Fibroblast of skin of left quadriceps (primary cell): ENCODE results near the gene FHL2.
"Not testable (repeated sequence)": the region's sequence is repeated elsewhere in the genome, so short reads cannot be mapped to it uniquely, and the experiment has no call there.

Source experiments
- DNase-seq, 2 experiments: peaks; one replicate each; pipeline ENCODE4 v3.0.0-alpha.2; 2013; ENCODE audit warnings: low read depth in 2 of 2

The FHL2 gene

DNA sequence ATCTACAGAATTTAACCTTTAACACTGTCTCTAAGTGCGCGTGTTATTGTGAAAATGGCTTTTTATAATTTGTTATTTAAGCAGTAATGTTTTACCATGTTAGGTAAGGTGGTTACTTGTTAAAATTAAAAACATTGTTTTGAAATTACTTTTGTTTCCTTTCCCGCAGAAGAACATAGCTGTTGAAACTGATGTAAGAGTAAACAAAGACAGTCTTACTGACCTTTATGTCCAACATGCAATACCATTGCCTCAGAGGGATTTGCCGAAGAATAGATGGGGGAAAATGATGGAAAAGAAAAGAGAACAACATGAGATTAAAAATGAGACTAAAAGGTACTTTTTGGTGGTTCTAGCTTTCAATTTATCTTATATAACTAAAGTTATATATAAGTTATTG, 59.4 kb downstream of the FHL2 start:
- DNase-seq, result no peak

DNA sequence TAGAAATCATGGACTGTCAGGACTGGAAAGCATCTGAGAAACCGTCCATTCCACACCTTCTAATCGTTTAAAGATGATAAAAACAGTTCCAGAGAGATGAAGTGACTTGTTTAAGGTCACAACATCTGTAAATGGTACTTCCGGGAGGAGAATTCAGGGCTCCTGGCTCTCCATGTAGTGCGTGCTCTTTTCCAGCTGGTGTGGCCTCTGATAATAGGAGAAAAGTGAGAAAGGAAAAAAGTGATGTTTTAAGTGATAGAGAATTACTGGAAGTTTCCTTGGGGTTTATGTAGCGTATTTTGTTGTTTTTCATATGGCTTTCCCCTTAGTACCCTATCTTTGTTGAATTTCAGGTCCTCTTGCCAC, 60.8 kb downstream of the FHL2 start:
- DNase-seq, result no peak

DNA sequence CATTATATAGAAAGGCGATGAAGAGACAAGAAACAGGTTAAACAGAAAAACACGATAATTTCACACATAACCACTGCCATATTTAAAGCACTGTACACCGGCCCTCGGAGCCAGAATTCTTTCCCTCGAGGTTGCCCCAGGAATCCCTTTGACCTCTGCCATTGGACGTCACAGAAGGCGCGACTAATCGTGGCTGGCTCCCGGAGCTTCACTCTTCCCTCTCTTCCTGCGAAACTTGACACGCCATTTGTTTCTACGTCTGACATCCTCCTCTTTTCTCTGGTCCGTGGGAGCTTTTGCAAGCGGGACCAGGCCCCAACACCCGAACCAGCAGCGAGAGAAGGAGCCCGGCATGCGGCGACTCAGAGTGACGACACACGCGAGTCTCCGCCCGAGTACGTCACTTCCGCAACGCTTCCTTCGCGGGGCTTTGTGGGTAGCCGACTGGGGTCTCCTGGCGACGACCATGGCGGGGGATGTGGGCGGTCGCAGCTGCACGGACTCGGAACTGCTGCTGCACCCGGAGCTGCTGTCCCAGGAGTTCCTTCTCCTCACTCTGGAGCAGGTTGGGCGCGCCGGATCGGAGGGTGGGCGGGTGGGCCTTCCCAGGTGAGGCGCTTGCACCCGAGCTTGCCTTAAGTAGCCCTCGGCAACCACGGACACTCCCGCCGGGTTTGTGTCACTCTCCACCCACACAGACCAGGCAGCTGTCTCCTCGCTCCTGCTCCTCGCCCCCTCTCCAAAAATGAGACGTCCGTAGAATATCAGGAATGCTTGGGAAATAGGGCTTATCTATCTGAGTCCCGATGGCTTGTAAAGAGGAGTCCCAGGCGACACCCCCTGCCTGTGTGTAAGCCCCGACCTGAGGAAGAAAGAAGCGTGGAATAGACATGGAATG, 61.5 kb downstream of the FHL2 start, which contains the start of gene C2orf49:
C2orf49 (plus strand) TSS at position 419 of the 898 bp plus-strand sequence; CDS start at position 467, 48 bp downstream.
- peak; percentile 70 to 72 for DNase-seq

DNA sequence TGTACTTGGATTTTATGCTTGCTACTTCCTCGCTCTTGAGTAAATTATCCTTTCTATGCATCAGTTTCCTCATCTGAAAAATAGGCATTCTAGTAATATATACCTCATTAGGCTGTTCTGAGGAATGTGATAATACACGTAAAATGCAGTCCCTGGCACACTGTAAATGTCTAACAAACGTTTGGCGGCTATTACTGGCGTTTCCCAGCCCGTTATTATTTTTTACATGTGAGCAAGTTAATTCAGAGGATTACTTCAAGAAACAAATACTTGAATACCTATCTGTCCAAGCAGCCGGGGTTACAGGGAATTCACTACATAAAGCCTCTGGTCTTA, 62.1 kb downstream of the FHL2 start:
- DNase-seq, result no peak

DNA sequence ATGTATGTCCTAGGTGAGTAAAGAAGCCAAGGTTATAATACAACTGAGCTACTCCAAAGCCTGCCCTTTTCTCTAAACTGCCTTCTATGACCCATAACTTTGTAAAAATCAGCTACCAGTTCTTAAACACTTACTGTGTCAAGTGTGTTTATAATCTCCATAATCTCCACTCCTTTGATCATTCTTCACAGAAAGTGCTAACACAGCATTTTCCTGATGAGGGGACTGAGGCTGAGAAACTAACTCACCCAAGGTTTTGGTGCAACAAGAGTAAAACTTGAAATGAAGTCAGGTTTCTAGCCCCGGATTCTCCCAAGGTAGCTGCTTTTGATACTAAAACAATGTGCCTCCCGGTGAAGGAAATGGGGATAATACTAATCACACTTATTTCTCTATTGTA, 63.4 kb downstream of the FHL2 start:
- DNase-seq, result no peak

DNA sequence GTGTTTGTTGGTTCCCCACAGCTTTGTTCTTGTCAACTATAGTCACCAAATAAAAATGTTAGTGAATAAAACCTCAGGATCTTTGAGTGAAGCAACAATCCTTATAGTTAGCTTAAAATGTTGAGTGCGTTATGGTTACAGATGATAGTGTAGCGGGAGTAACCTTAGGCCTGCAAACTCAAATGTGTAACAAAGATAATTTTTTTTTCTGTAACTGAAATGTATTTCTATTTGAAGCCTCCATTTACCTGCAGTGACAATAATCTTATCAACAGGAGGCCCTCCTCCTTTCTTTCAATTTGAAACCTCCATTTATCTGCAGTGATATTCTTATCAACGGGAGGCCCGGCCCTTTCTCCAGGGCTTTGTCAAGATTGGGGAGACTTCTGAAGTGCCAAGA, 64.6 kb downstream of the FHL2 start:
- no peak for DNase-seq

DNA sequence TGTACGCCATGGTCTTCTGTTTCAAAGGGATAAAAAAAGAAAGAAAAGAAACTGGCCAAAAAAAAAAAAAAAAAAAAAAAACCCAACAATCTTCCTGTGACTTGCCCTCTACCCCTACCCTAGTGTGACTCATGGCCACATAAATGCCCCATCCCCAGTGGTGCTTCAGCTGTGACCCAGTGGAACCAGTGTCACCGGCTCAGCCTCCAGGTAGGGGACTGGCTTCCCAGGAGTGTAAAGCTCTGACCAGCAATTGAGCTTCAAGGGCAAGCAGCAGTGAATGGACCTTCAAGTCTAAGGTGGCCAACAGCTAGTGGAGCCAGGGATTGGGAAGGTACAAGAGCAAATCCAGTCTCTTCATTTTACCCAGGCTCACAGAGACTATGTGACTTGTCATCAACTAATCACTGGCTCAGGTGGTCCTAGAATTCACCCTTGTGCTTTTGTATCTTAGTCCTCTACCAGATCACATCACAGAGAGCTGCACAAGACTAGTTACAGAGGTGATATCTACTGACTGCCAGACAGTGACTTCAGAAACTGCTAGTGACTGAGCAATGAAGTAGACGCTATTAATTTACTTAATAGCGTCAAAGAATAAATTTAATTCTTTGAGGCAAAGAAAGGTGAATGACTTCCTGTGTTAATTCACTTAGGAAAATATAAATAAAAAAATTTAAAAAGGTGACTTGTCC, 68.0 kb downstream of the FHL2 start:
- no peak for DNase-seq

DNA sequence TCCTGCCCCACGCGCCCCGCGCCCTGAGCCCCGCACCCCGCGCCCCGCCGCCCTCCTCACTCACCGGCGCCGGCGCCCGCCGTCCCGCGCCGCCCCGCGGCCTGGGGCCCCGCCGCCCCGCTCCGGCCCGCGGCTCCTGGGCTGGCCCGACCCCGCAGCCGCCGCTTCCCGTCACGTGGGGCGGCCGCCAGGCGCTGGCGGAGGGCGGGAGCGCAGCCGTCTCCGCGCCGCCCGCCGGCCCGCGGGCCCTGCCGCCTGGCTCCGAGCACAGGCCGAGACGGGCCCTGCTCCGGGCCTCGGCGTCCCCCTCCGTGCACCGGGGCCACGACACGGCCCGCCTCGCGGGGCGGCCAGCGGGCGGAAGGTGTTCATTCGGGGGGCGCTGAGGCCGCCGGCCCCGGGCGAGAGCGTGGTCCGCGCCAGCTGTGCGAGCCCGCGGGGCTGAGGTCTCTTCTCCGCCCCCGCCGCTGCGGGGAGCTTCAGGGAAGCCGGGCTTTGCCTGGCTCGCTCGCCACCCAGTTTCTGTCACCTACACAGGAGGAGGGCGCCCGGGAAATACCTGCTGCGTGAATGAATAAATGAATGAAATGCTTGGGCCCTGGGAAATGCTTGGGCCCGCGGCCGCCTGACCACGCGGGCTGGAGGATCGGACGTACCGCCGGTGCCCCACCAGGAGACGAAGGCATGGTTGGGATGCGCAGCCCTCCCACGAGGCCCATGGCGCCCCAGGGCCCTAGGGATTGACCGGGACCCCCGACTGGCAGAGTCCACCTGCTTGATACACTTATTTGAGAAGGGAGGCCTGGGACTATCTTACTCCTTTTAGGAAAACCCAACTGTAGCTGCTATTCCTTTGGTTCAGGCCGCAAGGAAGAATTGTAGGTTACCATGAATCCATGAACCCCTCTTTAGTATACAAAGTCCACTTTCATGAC, 69.0 kb downstream of the FHL2 start, which contains the start of gene TGFBRAP1:
TGFBRAP1 (minus strand) TSS at position 175 of the 935 bp plus-strand sequence. CDS start 21,434 bp downstream, outside the sequence.
- DNase-seq, result no peak

DNA sequence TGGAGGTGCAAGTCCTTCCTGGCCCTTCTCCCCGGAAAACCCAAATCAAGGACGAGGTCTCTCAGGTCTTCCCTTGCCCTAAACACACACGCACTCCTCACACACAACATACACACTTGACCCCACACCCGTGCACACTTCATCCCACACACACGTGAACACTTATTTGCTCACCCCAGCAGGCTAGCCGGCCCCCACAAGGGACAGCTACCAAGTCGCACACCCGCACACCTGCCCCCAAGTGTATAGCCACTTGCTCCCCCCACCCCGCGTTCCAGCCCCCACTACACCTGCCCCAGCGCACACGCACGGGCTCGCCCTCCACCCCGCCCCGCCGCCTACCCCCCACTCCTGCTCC, 69.7 kb downstream of the FHL2 start:
- no peak for DNase-seq

DNA sequence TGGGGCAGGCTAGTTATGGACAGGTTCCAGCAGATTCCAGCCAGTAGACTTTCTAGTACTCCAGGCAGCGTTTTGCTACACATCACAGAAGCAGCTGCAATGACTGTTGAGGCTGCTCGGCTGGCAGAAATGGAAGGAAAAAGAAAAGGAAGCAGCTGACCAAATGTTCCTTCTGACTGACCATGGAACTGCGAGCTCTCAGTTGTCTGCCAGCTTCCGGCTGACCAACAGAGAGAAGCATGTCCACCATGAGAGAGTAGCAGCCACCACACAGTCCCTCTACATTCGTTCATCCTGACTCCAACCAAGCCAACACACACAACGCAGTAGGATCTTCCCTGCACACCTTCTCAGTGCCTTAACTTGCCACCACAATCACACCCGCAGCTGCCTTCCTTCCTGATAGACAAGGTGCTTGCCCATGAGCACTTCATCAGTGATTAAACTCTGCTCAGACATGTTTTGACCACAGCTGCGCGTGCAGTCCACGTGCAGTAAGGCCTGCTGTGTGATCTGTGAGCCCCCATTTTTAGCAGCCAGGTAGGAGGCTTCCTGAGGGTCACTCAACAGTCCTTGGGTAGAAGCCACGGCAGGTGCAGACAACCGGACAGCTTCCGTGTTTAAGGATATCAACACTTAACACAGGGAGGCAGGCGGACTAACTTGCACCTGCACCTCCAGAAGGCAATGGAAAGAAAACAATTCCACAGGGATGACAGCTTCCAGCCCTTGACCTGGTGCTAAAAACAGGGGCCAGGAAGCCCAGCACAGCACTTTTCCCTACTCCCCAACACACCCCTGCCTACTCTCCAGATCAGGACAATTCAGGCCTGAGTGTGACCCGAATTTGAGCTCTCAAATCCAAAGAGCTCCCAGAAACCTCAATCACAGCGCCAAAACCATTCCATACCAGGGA, 70.3 kb downstream of the FHL2 start:
- DNase-seq, result no peak

DNA sequence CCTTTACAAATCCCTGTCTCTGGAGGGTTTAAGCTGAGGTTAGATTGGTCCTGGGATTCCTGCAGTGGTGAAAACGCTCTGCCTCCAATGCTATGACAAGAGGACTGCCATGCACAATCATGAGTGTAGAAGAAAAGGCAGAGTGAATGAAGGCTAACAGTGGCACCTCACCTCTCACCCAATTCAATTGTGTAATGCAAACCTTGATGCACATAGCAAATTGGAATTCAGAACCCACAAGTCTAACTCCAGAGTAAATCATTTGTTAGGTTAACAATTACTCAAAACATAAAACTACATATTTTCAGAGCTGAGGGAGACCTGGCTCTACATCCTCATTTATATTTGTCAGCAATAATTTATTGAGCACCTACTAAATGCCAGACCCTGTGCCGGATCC, 71.2 kb downstream of the FHL2 start:
- DNase-seq, result no peak

DNA sequence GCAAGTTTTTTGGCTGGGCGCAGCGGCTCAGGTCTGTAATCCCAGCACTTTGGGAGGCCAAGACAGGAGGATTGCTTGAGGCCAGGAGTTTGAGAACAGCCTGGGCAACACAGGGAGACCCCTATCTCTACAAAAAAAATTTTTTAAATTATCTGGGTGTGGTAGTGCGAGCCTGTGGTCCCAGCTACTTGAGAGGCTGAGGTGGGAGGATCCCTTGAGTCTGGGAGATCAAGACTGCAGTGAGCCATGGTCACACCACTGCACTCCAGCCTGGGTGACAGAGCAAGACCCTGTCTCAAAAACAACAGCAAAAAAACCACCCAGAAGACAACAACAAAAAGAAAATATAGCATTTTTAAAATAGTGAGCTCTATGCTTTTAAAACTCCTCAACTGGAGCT, 71.6 kb downstream of the FHL2 start:
- DNase-seq, result not testable (repeated sequence)

DNA sequence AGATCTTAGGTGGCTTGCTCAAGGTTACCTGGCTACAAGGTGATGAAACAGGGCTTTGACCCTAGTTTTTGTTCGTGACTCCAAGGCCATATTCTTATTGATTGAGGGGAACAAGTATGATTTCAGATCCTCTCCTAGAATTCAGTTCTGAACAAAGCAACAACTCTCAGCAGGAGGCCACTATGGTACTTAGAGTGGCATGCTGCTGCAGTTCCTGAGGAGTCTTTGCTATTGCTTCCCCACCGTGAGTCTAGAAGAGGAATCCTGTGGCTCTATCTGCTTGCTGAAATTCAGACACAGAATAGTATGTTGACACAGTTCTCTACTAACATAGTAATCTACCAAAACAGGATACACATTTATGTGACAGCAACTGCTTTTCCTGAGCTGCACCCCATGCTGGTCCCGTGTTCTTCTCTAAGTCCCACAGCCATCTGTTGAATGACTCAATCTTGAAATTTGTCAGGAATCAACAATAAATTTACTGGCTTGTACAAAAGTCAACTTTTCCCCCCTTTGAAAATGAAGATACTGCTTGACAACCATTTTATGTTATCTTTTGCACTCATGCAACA, 73.4 kb downstream of the FHL2 start:
- DNase-seq, result peak; percentile 44 to 46

DNA sequence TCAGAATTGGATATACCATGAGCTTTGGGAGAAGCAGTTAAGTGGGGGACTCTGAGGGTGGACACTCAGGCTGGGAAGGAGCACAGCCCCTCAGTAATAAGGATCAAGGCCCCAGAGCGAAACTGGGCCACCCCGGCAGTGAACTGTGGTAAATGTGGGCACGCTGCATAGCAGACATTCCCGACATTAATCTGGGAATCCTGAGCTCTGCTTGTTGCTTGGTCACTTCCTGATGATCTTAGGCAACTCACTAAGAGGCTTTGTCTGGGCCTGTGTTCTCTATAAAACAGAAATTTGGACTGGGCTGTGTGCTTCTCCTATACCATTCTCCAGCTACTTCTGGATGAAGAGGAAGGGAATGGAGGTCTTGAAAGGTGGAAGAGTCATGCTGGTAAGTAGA, 74.1 kb downstream of the FHL2 start:
- DNase-seq, result peak; percentile 53 to 54

DNA sequence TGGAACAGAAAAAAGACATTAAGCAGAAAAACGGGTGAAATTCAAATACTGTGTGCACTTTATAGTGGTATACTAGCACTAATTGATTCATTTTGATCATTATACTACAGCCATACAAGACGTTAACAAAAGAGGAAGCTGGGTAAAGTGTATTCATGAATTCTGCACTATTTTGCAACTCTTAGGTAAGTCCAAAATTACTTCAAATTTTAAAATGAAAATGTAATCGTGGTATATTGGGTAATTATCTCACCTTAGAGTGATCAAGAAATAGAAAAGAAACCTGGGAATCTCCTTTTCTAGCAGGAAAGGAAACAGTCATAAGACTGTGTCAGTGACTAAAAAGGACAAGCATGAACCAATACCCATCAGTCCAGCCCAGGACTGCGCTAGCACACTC, 74.8 kb downstream of the FHL2 start:
- no peak for DNase-seq

DNA sequence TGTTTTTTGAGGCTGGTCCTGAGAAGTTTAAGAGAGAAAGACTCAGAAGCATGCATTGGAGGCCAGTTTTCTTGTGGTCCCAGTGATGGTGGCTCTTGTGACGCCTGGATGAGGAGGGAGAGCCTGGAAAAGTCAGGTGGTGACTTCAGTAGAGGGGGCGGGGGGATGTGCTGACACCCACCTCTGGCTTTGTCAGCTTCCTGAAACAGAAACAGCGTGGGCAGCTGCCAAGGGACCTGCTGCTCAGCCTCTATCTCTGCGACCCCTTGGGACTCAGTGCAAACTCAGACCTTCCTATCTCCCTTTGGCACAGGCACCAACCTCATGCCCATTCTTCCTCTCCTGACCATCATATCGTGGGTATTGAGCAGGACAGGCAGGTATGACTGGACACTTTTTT, 75.7 kb downstream of the FHL2 start:
- no peak for DNase-seq

DNA sequence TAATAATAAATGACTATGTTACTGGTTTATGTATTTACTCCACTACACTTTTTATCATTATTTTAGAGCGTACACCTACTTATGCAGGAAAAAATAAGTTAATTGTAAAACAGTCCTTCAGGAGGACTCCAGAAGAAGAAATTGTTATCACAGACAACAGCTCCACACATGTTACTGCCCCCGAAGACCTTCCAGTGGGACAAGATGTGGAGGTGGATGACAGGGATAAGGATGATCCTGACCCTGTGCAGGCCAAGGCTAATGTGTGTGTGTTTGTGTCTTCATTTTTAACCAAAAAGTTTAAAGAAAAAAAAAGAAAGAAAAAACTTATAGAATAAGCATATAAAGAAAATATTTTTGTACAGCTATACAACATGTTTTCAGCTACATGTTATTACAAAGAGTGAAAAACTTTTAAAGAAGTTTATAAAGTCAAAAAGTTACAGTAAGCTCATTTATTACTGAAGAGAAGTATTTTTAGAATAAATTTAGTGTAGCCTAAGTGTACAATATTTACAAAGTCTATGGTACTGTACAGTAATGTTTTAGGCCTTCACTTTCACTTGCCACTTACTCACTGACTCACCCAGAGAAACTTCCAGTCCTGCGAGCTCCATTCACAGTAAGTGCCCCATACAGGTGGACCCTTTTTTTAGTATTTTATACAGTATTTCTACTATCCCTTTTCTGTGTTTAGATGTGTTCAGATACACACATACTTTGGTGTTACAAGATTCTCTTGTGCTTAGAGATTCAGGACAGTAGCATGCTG, 76.8 kb downstream of the FHL2 start:
- no peak for DNase-seq

DNA sequence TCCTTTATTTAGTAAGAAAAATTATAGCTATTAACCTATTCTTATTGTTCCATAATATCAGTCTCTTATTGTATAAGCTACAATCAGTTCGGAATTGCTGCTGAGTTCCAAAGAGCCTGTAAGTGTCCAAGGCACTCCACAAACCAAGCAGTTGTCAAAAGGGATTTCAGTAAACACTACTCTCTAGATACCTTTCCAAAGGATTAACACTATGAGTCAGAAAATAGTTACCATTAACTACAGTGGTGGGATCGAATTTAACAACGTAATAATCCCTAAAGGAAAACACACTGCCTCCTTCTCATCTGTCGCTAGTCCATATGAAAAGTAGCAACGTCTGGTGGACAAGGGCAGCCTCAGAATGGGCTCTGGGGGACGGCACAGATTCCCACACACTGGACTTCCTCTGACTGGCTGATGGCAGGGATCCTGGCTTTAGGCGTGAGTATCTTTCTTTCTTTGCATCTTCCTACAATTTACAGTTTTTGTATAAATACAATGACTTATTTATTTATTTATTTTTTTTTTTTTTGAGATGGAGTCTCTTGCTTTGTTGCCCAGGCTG, 78.1 kb downstream of the FHL2 start:
- DNase-seq, result no peak

DNA sequence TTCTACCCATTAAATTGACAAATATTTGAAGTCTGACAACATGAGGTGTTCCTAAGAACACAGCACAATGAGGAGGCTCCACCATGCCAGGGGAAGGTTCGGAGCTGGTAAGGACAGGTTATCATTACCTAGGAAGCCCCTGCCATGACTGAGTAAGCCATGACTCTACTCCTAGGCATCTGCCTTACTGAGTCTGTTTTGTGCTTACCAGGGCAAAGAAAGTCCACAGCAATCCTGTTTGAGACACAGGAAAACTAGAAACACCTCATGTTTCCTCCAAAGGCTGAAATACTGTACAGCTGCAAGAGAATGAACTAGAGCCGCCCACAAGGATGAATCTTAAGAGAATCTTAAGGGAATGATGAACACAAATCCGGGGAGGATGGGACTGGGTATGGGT, 80.9 kb downstream of the FHL2 start:
- DNase-seq, result no peak

DNA sequence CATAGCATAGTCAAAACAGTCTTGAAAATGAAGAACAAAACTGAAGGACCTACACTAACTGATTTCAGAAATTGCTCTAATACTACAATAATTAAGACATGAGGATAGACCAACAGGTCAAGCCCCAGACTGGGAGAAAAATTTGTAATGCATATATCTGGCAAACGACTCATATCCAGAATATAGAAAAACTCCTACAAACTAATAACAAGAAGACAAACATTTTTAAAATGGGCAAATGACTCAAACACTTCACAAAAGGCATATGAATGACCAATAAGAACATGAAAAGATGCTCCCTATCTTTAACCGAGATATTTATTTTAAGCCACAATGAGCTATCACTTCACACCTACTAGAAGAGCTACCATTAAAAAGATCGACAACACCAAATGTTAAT, 83.5 kb downstream of the FHL2 start:
- DNase-seq, result no peak
